GM19395 (cell line): ENCODE results near the gene CLASRP.
"Not testable (repeated sequence)": the region's sequence is repeated elsewhere in the genome, so short reads cannot be mapped to it uniquely, and the experiment has no call there.

Source experiments
- ATAC-seq: cut with Tn5 transposase; IDR thresholded peaks from one replicate; pipeline ENCODE4 v1.9.1; 2021; ENCODE audit warnings: mild to moderate bottlenecking, moderate library complexity; ENCODE audit not compliant: unreplicated experiment

CLASRP gene

GRCh38 chr19:45038931-45039893 lies at the start of gene CLASRP:
CLASRP (plus strand) TSS chr19:45039045; CDS start chr19:45040213, 1,168 bp downstream.
- peak; percentile 86 for ATAC-seq

- ATAC-seq: no peak
Observed at GRCh38 chr19:44990459-44990858, 48.4 kb upstream of the CLASRP start.

GRCh38 chr19:44990966-44991365 lies 47.9 kb upstream of the CLASRP start:
- ATAC-seq: no peak

- no peak for ATAC-seq
Observed at GRCh38 chr19:44992336-44993163, 46.3 kb upstream of the CLASRP start.

GRCh38 chr19:44993526-44993925 lies 45.3 kb upstream of the CLASRP start:
- ATAC-seq: no peak

- ATAC-seq: no peak
Observed at GRCh38 chr19:44993926-44994537, 44.8 kb upstream of the CLASRP start.

GRCh38 chr19:44998025-44998424 lies 40.8 kb upstream of the CLASRP start:
- ATAC-seq: no peak

GRCh38 chr19:44999131-44999925 lies 39.5 kb upstream of the CLASRP start:
- not testable (repeated sequence) for ATAC-seq

- ATAC-seq: not testable (repeated sequence)
Observed at GRCh38 chr19:45000665-45001064, 38.2 kb upstream of the CLASRP start.

GRCh38 chr19:45001087-45001739 lies 37.6 kb upstream of the CLASRP start, which contains the start of gene RELB:
RELB (plus strand) TSS chr19:45001464; CDS start chr19:45001580, 116 bp downstream.
- peak; percentile 44 for ATAC-seq

- no peak for ATAC-seq
Observed at GRCh38 chr19:45003485-45003884, 35.4 kb upstream of the CLASRP start.

GRCh38 chr19:45005787-45006186 lies 33.1 kb upstream of the CLASRP start:
- ATAC-seq: no peak

GRCh38 chr19:45008552-45008951 lies 30.3 kb upstream of the CLASRP start:
- no peak for ATAC-seq

- ATAC-seq: no peak
Observed at GRCh38 chr19:45009625-45010255, 29.1 kb upstream of the CLASRP start.

GRCh38 chr19:45010306-45010705 lies 28.5 kb upstream of the CLASRP start:
- ATAC-seq: no peak

GRCh38 chr19:45011959-45012358 lies 26.9 kb upstream of the CLASRP start:
- ATAC-seq: no peak

GRCh38 chr19:45016388-45017314 lies 22.2 kb upstream of the CLASRP start:
- ATAC-seq: peak; percentile 71

- no peak for ATAC-seq
Observed at GRCh38 chr19:45019187-45019586, 19.7 kb upstream of the CLASRP start.
